Measurements from ENCODE around the gene GYS2. TPM values are rescaled to one million over a fixed set of nuclear protein-coding genes. Genes with fewer than 3 reads are reported as not detected.

The GYS2 gene
- total RNA-seq, 1 experiment from 2014 or later, result not detected

DNA sequence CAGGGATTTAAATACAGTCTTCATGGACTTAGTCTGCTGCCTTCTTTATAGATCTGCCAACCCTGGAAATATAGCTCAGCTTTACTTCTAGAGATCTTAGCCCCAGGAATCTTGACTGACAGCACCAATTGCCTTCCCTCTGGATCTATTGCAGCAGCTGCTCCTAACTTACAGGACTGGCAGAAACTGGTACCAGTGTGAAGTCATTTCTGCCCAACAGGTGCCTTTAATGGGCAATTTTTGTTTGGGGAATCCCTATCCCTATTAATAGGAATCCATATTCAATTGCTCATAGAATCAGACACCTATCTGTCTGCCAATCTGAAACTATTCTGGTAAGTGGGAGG, 51.3 kb downstream of the GYS2 start:
- no peak for DNase-seq (ENCODE audit: low read depth)

DNA sequence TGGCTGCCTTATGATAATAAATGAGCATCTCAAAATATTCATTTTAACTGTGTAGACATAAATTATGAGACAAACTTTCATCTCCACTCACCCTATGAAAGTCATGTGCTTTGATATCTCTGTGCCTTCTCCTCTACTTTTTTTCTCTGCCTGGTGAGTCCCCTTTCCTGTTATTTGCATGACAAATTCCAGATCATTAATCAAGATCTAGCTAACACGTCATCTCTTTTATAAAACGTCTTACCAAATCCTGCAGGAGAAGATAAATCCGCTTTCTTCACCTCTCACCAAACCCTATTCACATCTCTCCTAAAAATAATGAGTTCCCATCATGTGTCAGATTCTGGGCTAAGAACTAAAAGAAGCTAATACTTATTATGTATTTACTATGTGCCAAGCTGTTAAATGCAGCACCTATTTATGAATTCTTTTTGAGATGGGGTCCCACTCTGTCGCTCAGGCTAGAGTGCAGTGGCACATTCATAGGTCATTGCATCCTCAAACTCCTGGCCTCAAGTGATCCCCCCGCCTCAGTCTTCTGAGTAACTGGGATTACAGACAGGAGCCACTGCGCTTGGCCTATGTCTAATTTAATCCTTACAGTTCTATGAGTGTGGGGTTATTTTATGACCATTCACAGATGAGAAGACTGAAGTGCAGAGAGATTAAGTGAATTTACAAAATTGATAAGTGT, 51.9 kb downstream of the GYS2 start:
- no peak for DNase-seq (ENCODE audit: low read depth)

- no peak for DNase-seq (ENCODE audit: low read depth)
These were observed 52.7 kb downstream of the GYS2 start for GRCh38 chr12:21551841-21552465.

- no peak for DNase-seq (ENCODE audit: low read depth)
These were observed 57.2 kb downstream of the GYS2 start for GRCh38 chr12:21547437-21547836.

DNA sequence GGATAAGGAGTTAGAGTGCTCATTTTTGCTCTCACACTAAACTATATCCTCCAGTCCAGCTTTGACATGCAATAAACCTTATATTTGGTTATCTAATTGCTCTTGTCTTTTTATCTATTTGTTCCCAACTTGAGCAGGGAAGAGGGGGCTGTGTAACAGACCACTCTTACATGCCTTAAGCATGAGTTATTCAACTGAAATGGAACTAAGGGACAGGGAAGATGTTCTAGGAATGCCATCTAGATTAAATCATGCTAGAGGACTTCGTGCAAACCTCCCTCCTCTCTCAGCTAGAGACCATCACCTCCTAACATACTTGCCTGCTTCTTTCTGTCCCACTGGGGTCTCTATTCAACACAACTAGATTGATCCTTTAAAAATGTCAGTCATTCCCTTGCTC, 57.9 kb downstream of the GYS2 start:
- no peak for DNase-seq (ENCODE audit: low read depth)

GRCh38 chr12:21545557-21545956, 59.1 kb downstream of the GYS2 start:
- no peak for DNase-seq (ENCODE audit: low read depth)

DNA sequence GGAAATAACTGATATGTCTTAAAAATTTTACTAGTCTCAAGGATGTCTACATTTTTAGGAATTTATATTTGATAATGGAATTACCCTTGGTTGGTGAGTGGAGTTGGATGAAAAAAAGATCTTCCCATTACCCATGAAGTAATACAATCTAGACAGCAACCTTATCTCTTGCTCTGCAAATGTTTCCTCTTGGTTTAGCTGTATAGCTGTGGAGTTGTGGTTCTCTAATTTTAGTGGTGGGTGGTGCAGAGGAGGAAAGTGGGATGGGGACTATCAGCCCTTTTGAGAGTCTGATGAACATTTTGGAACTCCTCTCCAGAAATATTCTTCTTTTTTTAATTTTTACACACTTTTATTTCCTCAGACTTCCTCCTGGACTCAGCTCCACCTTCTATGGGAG, 61.5 kb downstream of the GYS2 start:
- DNase-seq (ENCODE audit: low read depth), result no peak

DNA sequence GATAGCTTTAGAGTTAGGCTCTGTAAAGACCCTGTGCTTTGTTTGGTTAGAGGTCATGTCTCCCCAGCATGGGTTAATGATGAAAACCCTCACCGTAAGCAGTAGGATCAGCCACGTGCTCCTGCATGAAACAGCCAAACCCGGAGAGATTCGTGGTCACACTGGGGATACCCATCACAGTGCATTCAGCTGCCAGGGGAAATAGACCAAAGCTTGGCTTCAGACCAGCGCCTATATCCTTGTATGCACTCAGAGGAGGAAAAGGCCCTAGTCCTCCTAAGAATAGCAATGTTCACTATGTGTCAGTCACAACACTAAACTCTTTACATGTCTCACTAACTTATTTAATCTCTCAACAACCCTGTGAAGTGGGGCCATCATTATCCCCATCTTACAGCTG, 62.2 kb downstream of the GYS2 start:
- no peak for DNase-seq (ENCODE audit: low read depth)

GRCh38 chr12:21541773-21542172, 62.9 kb downstream of the GYS2 start:
- DNase-seq (ENCODE audit: low read depth), result no peak

DNA sequence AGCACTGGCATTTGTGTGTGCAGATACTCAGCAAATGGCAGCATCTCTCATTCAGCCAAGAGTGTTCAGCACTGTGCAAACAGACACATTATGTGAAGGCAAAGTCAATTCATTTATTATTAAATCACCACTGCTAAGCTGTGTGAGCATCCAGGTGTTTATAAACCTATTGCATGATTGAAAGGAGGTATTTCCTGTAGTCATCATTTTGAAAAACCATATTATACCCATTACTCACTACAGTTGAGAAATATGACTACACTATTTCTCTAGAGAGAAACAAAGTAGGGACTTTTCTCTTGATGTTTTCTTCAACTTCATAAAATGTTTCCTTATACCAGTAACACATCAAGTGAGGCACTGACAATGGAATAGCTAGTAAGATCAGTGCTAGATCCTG, 64.8 kb downstream of the GYS2 start:
- no peak for DNase-seq (ENCODE audit: low read depth)

DNA sequence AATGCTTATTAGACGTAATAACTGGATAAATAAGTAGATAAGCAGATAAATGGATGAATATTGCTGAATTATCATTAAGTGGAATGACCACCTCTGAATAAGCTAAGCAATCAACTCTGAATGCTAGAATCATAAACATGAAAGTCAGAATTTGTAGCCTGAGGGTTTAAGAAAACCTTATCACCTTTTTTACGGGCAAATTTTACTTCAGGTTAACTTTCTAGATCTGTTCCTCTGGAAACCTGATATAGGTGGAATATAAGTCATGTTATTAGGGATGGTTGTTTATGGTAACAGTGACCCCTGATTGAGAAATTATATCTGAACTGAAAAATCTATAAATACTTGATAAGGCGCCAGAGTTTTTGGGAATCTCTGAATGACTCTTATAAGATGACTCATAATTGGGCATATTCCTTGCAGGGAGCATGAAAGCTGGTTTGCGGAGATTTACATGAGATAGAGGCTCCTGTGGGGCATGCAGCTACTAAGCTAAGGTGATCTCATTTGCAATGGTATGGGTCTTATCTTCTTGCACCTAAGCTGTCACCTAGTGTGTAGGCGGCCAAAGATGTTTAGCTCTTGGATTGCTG, 66.5 kb downstream of the GYS2 start:
- DNase-seq (ENCODE audit: low read depth), result no peak

DNA sequence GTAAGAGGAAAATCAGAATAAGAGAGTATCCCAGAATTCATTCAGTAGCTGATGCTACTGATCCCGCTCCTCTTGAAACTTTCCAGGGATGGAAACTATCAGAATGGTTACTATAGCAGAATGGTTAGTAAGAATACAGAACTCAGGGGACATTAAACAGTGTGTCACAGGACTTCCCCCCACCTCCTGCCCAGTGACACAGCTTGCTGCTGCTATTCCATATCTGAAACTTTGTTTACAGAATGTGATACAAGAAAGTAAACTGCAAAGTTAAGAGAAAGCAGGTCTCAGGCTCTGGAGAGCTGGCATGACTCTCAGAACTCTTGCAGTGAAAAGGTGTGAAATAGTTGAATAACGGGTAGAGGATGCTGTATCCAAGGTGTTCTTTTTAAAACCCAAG, 75.2 kb downstream of the GYS2 start:
- no peak for DNase-seq (ENCODE audit: low read depth)

GRCh38 chr12:21528953-21529352, 75.7 kb downstream of the GYS2 start:
- DNase-seq (ENCODE audit: low read depth), result no peak

- peak; percentile 76 for DNase-seq (ENCODE audit: low read depth)
These were observed 77.0 kb downstream of the GYS2 start for GRCh38 chr12:21527451-21528180.

DNA sequence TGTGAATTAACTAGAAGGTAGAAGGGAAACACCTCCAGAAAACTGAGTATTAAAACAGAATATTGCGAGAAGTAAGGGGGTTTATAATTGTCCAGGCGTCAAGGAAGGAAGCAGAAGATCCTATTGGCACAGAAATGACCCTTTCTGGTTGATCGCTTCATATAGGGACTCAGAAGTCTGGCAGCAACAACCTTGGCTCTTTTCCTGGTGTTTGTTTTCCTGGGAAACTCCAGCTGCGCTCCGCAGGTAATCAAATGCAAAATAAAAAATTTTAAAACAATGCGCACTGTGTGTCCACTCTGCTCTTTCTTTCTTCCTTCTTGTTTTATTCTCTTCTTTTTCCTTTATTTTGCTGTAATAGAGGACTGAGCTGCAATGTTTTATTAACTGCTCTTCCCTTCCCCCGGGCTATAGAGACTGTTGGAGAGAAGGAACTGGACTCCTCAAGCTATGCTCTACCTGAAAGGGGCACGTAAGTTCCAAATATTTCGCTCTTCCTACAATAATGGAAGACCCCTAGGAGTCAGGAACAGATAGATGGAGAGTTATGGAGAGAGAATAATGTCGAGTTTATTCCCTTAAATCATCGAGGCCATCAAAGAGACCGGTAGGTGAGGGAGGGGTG, 77.8 kb downstream of the GYS2 start:
- DNase-seq (ENCODE audit: low read depth), result no peak

- DNase-seq (ENCODE audit: low read depth), result peak; percentile 7
These were observed 78.6 kb downstream of the GYS2 start, which contains the start of gene SPX for GRCh38 chr12:21526053-21526452. TSS of gene SPX (plus strand) at chr12:21526296. CDS start at chr12:21526473, 177 bp downstream.

DNA sequence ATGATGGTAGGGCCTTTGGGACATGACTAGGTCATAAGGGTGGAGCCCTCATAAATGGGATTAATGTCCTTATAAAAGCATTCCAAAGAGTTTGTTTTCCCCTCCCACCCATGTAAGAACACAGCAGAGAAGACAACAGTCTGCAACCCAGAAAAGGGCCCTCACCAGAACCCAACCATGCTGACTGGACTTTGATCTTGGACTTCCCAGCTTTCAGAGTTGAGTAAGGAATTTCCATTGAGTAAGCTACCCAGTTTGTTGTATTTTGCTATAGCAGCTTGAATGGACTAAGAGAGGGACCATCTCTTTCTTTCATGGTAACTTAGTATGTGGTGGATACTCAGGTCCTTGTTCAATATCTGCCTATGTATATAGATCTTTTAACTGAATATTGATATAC, 81.5 kb downstream of the GYS2 start:
- no peak for DNase-seq (ENCODE audit: low read depth)

DNA sequence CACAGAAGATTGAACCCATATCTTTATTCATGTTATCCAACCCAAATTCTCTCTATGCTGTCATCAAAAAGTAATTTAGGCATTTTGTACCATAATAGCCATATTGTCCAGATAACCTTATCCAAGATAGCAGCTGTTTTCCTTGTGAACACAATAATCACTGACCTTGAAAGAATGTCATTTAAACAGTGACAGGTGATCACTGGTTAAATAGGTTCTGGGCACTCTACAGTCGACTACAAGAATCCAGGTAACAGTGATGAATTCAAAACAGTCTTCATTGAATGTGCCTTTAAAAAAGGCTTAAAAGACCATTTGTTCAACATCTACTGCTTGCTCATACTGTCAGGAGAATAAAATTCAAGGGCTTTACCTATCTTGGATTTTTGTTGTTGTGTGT, 83.1 kb downstream of the GYS2 start:
- no peak for DNase-seq (ENCODE audit: low read depth)

- DNase-seq (ENCODE audit: low read depth), result no peak
These were observed 86.2 kb downstream of the GYS2 start for GRCh38 chr12:21518451-21518850.

DNA sequence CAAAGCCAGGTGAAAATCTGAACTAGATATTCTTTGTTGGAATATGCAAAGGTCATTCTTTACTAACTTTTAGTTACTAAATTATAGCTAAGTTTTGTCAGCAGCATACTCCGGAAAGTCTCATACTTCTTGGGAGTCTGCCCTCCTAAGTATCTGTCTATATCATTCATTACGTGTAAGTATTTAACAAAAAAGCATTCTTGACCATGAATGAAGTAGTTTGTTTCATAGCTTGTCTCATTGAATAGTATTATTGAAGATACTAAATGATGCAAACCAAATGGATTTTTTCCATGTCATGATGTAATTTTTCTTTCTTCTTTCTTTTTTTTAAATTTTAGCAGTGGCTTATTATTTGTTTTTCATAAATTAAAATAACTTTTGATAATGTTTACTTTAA, 88.4 kb downstream of the GYS2 start:
- no peak for DNase-seq (ENCODE audit: low read depth)

GRCh38 chr12:21509768-21510167, 94.9 kb downstream of the GYS2 start:
- DNase-seq (ENCODE audit: low read depth), result no peak

DNA sequence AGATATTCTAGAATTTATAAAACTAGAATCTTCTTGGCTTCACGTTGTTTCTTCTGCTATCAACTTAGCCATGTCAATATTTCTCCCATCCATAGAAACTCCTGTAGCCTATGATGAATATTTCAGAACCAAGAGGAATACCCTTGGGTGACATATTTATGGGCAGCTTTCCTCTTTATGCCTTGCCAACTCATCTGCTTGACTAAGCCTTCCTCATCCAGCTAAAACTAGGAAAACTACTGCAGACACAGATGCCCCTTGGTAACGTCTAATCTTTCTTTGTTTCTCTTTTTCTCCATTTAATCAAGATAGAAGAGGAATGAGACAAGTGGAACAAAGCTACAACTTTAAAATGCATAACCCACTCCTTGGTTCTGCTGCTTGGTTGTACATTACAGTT, 96.8 kb downstream of the GYS2 start:
- no peak for DNase-seq (ENCODE audit: low read depth)

Data from Daoy (cell line).